Measurements from ENCODE around the gene CFAP299. TPM values are rescaled to one million over a fixed set of nuclear protein-coding genes. Genes with fewer than 3 reads are reported as not detected.

CFAP299 gene
- total RNA-seq, 4 donors from 2014 or later: 5.1 TPM; not detected in 3

DNA sequence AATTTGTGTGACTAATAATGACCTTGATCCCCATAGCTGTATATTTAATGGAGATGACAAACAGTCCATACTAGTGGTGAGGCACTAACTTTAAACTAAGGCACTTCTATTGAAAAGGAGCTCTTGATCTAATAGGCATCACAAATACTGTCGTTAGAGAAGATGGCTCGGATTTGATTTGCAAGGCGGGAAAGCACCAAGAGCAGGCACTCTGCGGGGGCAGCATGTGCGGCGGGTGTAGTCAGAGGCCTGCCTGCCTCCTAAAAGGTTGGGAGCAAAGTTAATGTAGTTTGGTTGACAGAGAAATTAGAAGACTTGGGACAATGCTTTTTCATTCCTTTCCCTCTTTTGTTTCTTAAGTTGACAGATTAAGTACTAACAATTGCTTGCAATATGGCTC lies 278.8 kb downstream of the CFAP299 start:
- Histone ChIP-seq H3K27ac (no peak overlapping the region), H3K27me3 (no peaks in the 10 kb centered on the region), H3K4me1 (no peaks in the 10 kb centered on the region), H3K4me3 (no peak overlapping the region), H3K9me3 (no peaks in the 10 kb centered on the region), H3K36me3 (no peaks in the 10 kb centered on the region)
- no peak for TF ChIP-seq POLR2AphosphoS5 (IDR thresholded peaks at IDR 0.05)
- no peak for TF ChIP-seq EP300 (IDR thresholded peaks at IDR 0.05)
- TF ChIP-seq, protein P1, sequence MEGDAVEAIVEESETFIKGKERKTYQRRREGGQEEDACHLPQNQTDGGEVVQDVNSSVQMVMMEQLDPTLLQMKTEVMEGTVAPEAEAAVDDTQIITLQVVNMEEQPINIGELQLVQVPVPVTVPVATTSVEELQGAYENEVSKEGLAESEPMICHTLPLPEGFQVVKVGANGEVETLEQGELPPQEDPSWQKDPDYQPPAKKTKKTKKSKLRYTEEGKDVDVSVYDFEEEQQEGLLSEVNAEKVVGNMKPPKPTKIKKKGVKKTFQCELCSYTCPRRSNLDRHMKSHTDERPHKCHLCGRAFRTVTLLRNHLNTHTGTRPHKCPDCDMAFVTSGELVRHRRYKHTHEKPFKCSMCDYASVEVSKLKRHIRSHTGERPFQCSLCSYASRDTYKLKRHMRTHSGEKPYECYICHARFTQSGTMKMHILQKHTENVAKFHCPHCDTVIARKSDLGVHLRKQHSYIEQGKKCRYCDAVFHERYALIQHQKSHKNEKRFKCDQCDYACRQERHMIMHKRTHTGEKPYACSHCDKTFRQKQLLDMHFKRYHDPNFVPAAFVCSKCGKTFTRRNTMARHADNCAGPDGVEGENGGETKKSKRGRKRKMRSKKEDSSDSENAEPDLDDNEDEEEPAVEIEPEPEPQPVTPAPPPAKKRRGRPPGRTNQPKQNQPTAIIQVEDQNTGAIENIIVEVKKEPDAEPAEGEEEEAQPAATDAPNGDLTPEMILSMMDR (IDR thresholded peaks at IDR 0.05): no peak
- TF ChIP-seq POLR2A (IDR thresholded peaks at IDR 0.05): no peak
- WGBS, 2 donors (ENCODE audit: low coverage in 1 of 2): 76 to 91% methylated on average over 5 to 6 of the region's 6 CpGs
- no peak for ATAC-seq

DNA sequence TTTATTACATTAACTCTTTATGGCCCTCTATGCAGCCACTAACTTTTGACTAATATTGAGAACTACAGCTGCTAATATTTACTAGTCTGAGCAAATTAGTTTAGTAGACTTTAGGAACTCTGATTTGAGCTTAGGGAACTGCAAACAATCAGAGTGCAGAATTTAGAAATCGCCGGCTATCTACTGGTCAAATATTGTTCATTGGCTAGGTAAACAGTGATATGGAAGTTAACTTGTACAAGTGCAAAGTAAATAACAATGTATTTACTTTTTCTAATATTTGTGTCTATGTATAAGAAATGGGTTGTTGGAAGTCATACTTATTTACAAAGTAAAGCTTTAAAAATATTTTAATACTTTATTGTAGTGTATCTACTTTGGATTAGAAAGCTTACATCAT lies 279.6 kb downstream of the CFAP299 start:
- TF ChIP-seq POLR2AphosphoS5 (IDR thresholded peaks at IDR 0.05) (no peak), POLR2A (IDR thresholded peaks at IDR 0.05) (no peak), EP300 (IDR thresholded peaks at IDR 0.05) (no peak)
- TF ChIP-seq, protein P1 (IDR thresholded peaks at IDR 0.05): no peak
- ATAC-seq: no peak
- 97 to 100% methylated on average over 2 of the region's 2 CpGs for WGBS, 2 donors (ENCODE audit: low coverage in 1 of 2)
- Histone ChIP-seq H3K4me3 (no peak overlapping the region), H3K36me3 (no peaks in the 10 kb centered on the region), H3K27me3 (no peaks in the 10 kb centered on the region), H3K9me3 (no peaks in the 10 kb centered on the region), H3K4me1 (no peaks in the 10 kb centered on the region), H3K27ac (no peak overlapping the region)

DNA sequence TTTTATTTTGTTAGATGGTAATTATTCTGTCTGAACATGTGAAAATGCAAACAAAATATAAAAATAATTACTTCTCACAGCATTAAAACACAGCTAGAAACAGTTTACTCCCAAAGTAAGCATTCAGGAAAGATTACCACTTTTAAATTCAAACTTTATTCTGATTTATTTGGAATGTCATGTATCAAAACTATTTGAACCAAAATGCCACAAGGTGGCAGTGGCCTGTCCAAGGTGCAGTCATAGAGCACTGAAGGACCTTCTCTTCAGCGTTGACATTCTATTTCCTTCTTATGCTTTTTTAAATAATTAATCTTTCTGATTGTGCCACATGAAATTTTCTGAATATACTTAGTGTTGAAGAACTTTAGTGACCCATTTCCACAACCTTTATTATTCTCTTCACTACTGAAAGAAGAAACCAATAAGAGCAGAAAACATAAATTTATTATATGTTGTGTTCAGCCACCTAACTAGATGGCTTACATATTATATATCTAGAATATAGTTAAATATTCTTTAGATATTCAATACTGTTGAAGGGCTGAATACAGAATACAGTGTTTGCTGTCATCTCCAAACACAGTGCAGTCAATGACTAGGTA lies 283.6 kb downstream of the CFAP299 start:
- no peaks in the 10 kb centered on the region for H3K4me1 ChIP-seq

DNA sequence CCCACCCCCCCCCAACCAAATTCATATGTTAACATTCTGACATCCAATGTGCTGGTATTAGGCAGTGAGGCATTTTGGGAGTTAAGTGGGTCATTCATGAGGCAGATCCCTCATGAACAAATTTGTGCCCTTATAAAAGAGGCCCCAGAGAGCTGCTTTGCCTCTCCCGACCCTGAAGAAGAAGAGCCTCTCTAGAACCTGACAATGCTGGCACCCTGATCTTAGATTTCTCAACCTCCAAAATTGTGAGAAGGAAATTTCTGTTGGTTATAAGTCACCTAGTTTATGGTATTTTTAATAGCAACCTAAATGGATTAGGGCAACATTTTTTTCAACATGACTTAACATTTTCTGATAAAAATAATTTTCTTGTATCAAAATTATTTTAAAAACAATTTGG lies 296.3 kb downstream of the CFAP299 start:
- Histone ChIP-seq H3K36me3 (no peaks in the 10 kb centered on the region), H3K27ac (no peak overlapping the region), H3K9me3 (peaks cover 0 to 6% (median 0%) of the 10 kb centered on the region in 3 donors), H3K4me1 (no peaks in the 10 kb centered on the region), H3K27me3 (no peaks in the 10 kb centered on the region), H3K4me3 (no peak overlapping the region)
- ATAC-seq: no peak
- TF ChIP-seq POLR2A (IDR thresholded peaks at IDR 0.05) (no peak), EP300 (IDR thresholded peaks at IDR 0.05) (no peak), POLR2AphosphoS5 (IDR thresholded peaks at IDR 0.05) (no peak)
- TF ChIP-seq, protein P1 (IDR thresholded peaks at IDR 0.05): no peak
- 60% methylated on average over 1 of the region's 1 CpG; no CpG with 5 or more reads in 1 of the 2 donors for WGBS, 2 donors (ENCODE audit: low coverage in 1 of 2)

More for the DNA sequence above, 283.6 kb downstream of the CFAP299 start:
- peaks cover 0 to 9% (median 0%) of the 10 kb centered on the region in 3 donors for H3K9me3 ChIP-seq
- no peaks in the 10 kb centered on the region for H3K36me3 ChIP-seq
- no peak overlapping the region for H3K27ac ChIP-seq
- TF ChIP-seq, protein P1 (IDR thresholded peaks at IDR 0.05): peak in 2 of 4 experiments; percentile 21 to 45
- no peak for TF ChIP-seq POLR2AphosphoS5 (IDR thresholded peaks at IDR 0.05)
- H3K4me3 ChIP-seq: no peak overlapping the region
- ATAC-seq: no peak
- WGBS, 2 donors (ENCODE audit: low coverage in 1 of 2): 35 to 44% methylated on average over 1 of the region's 1 CpG
- no peaks in the 10 kb centered on the region for H3K27me3 ChIP-seq

DNA sequence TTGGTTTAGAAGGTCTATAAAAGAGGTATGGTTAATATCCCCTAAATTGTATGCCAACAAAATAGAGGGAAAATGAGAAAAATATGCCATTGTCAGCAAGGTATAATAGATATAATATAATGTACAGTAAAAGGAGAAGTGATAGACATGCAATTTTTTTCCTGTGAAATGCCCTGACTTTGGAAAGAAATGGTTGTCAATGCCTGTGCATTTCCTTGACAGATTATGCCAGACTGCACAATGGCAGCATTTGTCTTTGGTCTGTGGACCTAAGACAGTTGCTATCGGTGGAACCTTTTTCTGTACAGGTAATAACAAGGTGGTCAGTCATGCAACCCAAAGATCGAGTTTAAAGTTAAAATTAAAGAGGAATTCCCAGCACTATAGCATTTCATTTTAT lies 301.7 kb downstream of the CFAP299 start:
- ATAC-seq: no peak
- H3K4me1 ChIP-seq: no peaks in the 10 kb centered on the region
- 89 to 95% methylated on average over 1 to 2 of the region's 2 CpGs for WGBS, 2 donors (ENCODE audit: low coverage in 1 of 2)
- H3K36me3 ChIP-seq: no peaks in the 10 kb centered on the region
- H3K4me3 ChIP-seq: no peak overlapping the region
- TF ChIP-seq, protein P1 (IDR thresholded peaks at IDR 0.05): no peak
- no peak for TF ChIP-seq EP300 (IDR thresholded peaks at IDR 0.05)
- no peak for TF ChIP-seq POLR2A (IDR thresholded peaks at IDR 0.05)
- no peak for TF ChIP-seq POLR2AphosphoS5 (IDR thresholded peaks at IDR 0.05)
- no peaks in the 10 kb centered on the region for H3K9me3 ChIP-seq
- H3K27ac ChIP-seq: no peak overlapping the region
- H3K27me3 ChIP-seq: no peaks in the 10 kb centered on the region

Data from gastroesophageal sphincter (tissue), 4 donors.